Prostate gland (tissue), 2 donors: Measurements from ENCODE around the gene GGT6. TPM values are rescaled to one million over a fixed set of nuclear protein-coding genes. Genes with fewer than 3 reads are reported as not detected.

Experiments used
- DNase-seq: peaks from one replicate; pipeline ENCODE4 v3.0.0-alpha.2; 2019; ENCODE audit warnings: low spot score
- H3K27ac ChIP-seq, 2 donors: fragments of 200-600 bp; sonication (generic); 2 replicates each; pipeline ENCODE4 v1.5.1; 2017 to 2019
- H3K27me3 ChIP-seq: fragments of 200-600 bp; sonication (generic); replicated peaks from 2 replicates; pipeline ENCODE4 v1.5.1; 2019; ENCODE audit not compliant: insufficient read depth
- H3K36me3 ChIP-seq, 2 donors: fragments of 200-600 bp; sonication (generic); 1 replicate in 1 of 2; 2 replicates in 1 of 2; pipeline versions ENCODE4 v1.5.1 to v1.8.1; 2017 to 2019
- H3K4me1 ChIP-seq: fragments of 200-600 bp; sonication (generic); replicated peaks from 2 replicates; pipeline ENCODE4 v1.5.1; 2019
- H3K4me3 ChIP-seq, 2 donors: fragments of 200-600 bp; sonication (generic); 2 replicates each; pipeline ENCODE4 v1.5.1; 2017 to 2019
- H3K9me3 ChIP-seq: fragments of 200-600 bp; sonication (generic); 2 replicates; pipeline ENCODE4 v1.5.1; 2017
- POLR2A ChIP-seq: fragments of 450-650 bp; IDR thresholded peaks from one replicate; pipeline ENCODE4 v1.6.1; 2016; ENCODE audit warnings: antibody characterized with exemption, mild to moderate bottlenecking
- POLR2AphosphoS5 ChIP-seq: sonication (generic); formaldehyde crosslinking; IDR thresholded peaks from one replicate; pipeline ENCODE4 v1.6.1; 2017; ENCODE audit warnings: antibody characterized with exemption
- WGBS: methylation state at CpG from one replicate; pipeline ENCODE4 v1.1.5; 2018; 5-methylcytosine and 5-hydroxymethylcytosine counted together
- intact Hi-C: fragments of 100-400 bp; cut with DNase I; formaldehyde crosslinking; loops from one replicate; pipeline ENCODE4 v1.14.2; 2022
- total RNA-seq, 2 donors: library from RNA; depleted of rRNA; stranded (reverse); fragments of >200 nt; gene quantifications; one replicate each; pipeline ENCODE4 v1.1.0, GENCODE V29; 2016
- TF ChIP-seq, protein P1 (sequence below), 4 experiments: fragments of 200-600 bp in 2 of 4; fragments of 450-650 bp in 2 of 4; sonication (generic) in 2 of 4; IDR thresholded peaks; 1 replicate in 3 of 4; 2 replicates in 1 of 4; pipeline ENCODE4 v1.5.1; 2016 to 2019; ENCODE audit warnings: antibody characterized with exemption in 4 of 4, mild to moderate bottlenecking in 2 of 4, moderate library complexity in 2 of 4

GGT6 gene
- total RNA-seq, 2 donors from 2014 or later = 23.5 to 35.6 TPM

GRCh38 chr17:4549781-4550533 is 10.4 kb downstream of the GGT6 start:
- no peaks in the 10 kb centered on the region for H3K9me3 ChIP-seq
- intact Hi-C loops = no loop called here
- no peak overlapping the region for H3K27ac ChIP-seq
- DNase-seq = no peak
- peaks cover 11 to 35% of the 10 kb centered on the region in 2 donors for H3K36me3 ChIP-seq
- H3K27me3 ChIP-seq = no peaks in the 10 kb centered on the region
- TF ChIP-seq, protein P1, sequence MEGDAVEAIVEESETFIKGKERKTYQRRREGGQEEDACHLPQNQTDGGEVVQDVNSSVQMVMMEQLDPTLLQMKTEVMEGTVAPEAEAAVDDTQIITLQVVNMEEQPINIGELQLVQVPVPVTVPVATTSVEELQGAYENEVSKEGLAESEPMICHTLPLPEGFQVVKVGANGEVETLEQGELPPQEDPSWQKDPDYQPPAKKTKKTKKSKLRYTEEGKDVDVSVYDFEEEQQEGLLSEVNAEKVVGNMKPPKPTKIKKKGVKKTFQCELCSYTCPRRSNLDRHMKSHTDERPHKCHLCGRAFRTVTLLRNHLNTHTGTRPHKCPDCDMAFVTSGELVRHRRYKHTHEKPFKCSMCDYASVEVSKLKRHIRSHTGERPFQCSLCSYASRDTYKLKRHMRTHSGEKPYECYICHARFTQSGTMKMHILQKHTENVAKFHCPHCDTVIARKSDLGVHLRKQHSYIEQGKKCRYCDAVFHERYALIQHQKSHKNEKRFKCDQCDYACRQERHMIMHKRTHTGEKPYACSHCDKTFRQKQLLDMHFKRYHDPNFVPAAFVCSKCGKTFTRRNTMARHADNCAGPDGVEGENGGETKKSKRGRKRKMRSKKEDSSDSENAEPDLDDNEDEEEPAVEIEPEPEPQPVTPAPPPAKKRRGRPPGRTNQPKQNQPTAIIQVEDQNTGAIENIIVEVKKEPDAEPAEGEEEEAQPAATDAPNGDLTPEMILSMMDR (IDR thresholded peaks at IDR 0.05) = no peak
- TF ChIP-seq POLR2A (no peak), POLR2AphosphoS5 (no peak)
- no peak overlapping the region for H3K4me3 ChIP-seq
- H3K4me1 ChIP-seq = peaks cover 2% of the 10 kb centered on the region
- WGBS = 90% methylated on average over 25 of the region's 25 CpGs

- H3K36me3 ChIP-seq = peaks cover 11 to 35% of the 10 kb centered on the region in 2 donors
- no peak for DNase-seq
- intact Hi-C loops = no loop called here
Observed at GRCh38 chr17:4548721-4549531, 11.5 kb downstream of the GGT6 start.

GRCh38 chr17:4548061-4548461 is 12.3 kb downstream of the GGT6 start:
- Histone ChIP-seq H3K27me3 (no peaks in the 10 kb centered on the region), H3K9me3 (no peaks in the 10 kb centered on the region), H3K27ac (no peak overlapping the region), H3K4me3 (no peak overlapping the region), H3K36me3 (peaks cover 11 to 39% of the 10 kb centered on the region in 2 donors), H3K4me1 (no peaks in the 10 kb centered on the region)
- TF ChIP-seq, protein P1 (IDR thresholded peaks at IDR 0.05) = no peak
- TF ChIP-seq POLR2A (no peak), POLR2AphosphoS5 (no peak)
- intact Hi-C loops = no loop called here
- no peak for DNase-seq
- WGBS = 94% methylated on average over 11 of the region's 18 CpGs

More at GRCh38 chr17:4548721-4549531, 11.5 kb downstream of the GGT6 start:
- WGBS = 79% methylated on average over 22 of the region's 24 CpGs
- Histone ChIP-seq H3K27me3 (no peaks in the 10 kb centered on the region), H3K4me1 (no peaks in the 10 kb centered on the region), H3K9me3 (no peaks in the 10 kb centered on the region), H3K27ac (no peak overlapping the region), H3K4me3 (no peak overlapping the region)
- TF ChIP-seq, protein P1 (IDR thresholded peaks at IDR 0.05) = no peak
- no peak for TF ChIP-seq POLR2AphosphoS5
- no peak for TF ChIP-seq POLR2A

- 91% methylated on average over 17 of the region's 17 CpGs for WGBS
- DNase-seq = no peak
- H3K4me1 ChIP-seq = no peaks in the 10 kb centered on the region
- TF ChIP-seq POLR2A = no peak
- TF ChIP-seq POLR2AphosphoS5 = no peak
- TF ChIP-seq, protein P1 (IDR thresholded peaks at IDR 0.05) = no peak
- no peak overlapping the region for H3K4me3 ChIP-seq
- intact Hi-C loops = no loop called here
- H3K36me3 ChIP-seq = peaks cover 10 to 47% of the 10 kb centered on the region in 2 donors
- no peaks in the 10 kb centered on the region for H3K27me3 ChIP-seq
- no peak overlapping the region for H3K27ac ChIP-seq
- H3K9me3 ChIP-seq = no peaks in the 10 kb centered on the region
Observed at GRCh38 chr17:4547118-4547906, 13.1 kb downstream of the GGT6 start.
